Mesendoderm (in vitro differentiated cells): ENCODE data around the gene C2CD4D.

ENCODE experiments used
- DNase-seq: peaks from one replicate; pipeline ENCODE4 v3.0.0; 2013
- H2AK5ac ChIP-seq: 2 replicates; pipeline ENCODE4 v1.6.1; 2013; ENCODE audit warnings: low read length, inconsistent platforms
- H2BK120ac ChIP-seq: 2 replicates; pipeline ENCODE4 v1.6.1; 2013; ENCODE audit warnings: low read depth, mild to moderate bottlenecking, low read length, moderate library complexity, mixed read lengths
- H2BK15ac ChIP-seq: replicated peaks from 2 replicates; pipeline ENCODE4 v1.6.1; 2013; ENCODE audit warnings: low read depth, mild to moderate bottlenecking, moderate library complexity
- H2BK5ac ChIP-seq: 2 replicates; pipeline ENCODE4 v1.6.1; 2013; ENCODE audit warnings: low read length, inconsistent platforms
- H3K18ac ChIP-seq: 2 replicates; pipeline ENCODE4 v1.6.1; 2013; ENCODE audit warnings: mild to moderate bottlenecking, low read length, mixed read lengths
- H3K23ac ChIP-seq: one replicate; pipeline ENCODE4 v1.6.1; 2013; ENCODE audit warnings: low read length
- H3K27ac ChIP-seq: 2 replicates; pipeline ENCODE4 v1.5.1; 2013; ENCODE audit warnings: low read depth, mild to moderate bottlenecking, inconsistent platforms, low read length, moderate library complexity
- H3K27me3 ChIP-seq: 2 replicates; pipeline ENCODE4 v1.6.1; 2013; ENCODE audit warnings: low read length, control low read depth, mild to moderate bottlenecking, inconsistent platforms; ENCODE audit not compliant: insufficient read depth, poor library complexity
- H3K36me3 ChIP-seq: 2 replicates; pipeline ENCODE4 v1.6.1; 2013; ENCODE audit warnings: low read length, inconsistent platforms; ENCODE audit not compliant: control insufficient read depth, insufficient read depth
- H3K4ac ChIP-seq: one replicate; pipeline ENCODE4 v1.6.1; 2013; ENCODE audit warnings: low read depth, mild to moderate bottlenecking, low read length, moderate library complexity
- H3K4me1 ChIP-seq: 2 replicates; pipeline ENCODE4 v1.6.1; 2013; ENCODE audit warnings: low read depth, low read length, inconsistent platforms; ENCODE audit not compliant: control insufficient read depth
- H3K4me2 ChIP-seq: 2 replicates; pipeline ENCODE4 v1.6.1; 2013; ENCODE audit warnings: low read length
- H3K4me3 ChIP-seq: 2 replicates; pipeline ENCODE4 v1.5.1; 2013; ENCODE audit warnings: mild to moderate bottlenecking, low read length
- H3K56ac ChIP-seq: one replicate; pipeline ENCODE4 v1.6.1; 2013; ENCODE audit warnings: low read length
- H3K79me1 ChIP-seq: 2 replicates; pipeline ENCODE4 v1.6.1; 2013; ENCODE audit warnings: low read length, inconsistent platforms
- H3K79me2 ChIP-seq: 2 replicates; pipeline ENCODE4 v1.6.1; 2013; ENCODE audit warnings: mild to moderate bottlenecking, low read length; ENCODE audit not compliant: control insufficient read depth, insufficient read depth
- H3K9ac ChIP-seq: 2 replicates; pipeline ENCODE4 v1.6.1; 2013; ENCODE audit warnings: low read length, inconsistent platforms
- H4K5ac ChIP-seq: one replicate; pipeline ENCODE4 v1.6.1; 2013; ENCODE audit warnings: low read length
- H4K8ac ChIP-seq: one replicate; pipeline ENCODE4 v1.6.1; 2013; ENCODE audit warnings: low read depth, mild to moderate bottlenecking, control low read depth, low read length, moderate library complexity
- WGBS: extraction: QIAGEN DNeasy Blood & Tissue Kit; methylation state at CpG from one replicate; pipeline ENCODE4 v1.1.7; 2013; ENCODE audit warnings: low lambda C conversion rate, missing lambda C conversion rate; ENCODE audit not compliant: insufficient coverage; ENCODE audit errors: extremely low coverage; 5-methylcytosine and 5-hydroxymethylcytosine counted together

C2CD4D gene

GRCh38 chr1:151851886-151852285 is 12.3 kb upstream of the C2CD4D start:
- WGBS, result no CpG with 5 or more reads among the region's 8 CpGs
- no peak overlapping the region for H4K8ac ChIP-seq
- no peaks in the 10 kb centered on the region for H3K79me2 ChIP-seq

DNA sequence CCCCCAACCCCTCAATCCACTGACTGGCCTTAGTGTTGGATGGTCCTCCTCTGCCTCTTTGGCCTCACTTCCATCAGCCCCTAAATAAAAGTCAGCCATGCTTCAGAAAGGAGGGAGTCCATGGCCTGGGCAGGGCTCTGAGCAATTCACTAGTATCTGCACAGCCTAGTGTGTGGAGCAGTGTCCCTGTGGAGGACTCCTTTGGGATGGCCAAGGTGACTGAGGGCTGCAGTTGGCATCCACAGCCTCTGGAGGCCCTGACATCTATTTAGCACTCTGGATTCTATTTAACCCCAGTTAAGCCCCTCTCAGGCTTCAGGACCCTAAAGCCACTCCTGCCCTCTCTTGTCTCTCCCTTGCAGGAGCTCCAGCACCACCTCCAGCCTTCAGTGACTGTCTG is 10.3 kb upstream of the C2CD4D start:
- Histone ChIP-seq H4K8ac (no peak overlapping the region), H3K4me3 (no peak overlapping the region), H4K5ac (no peak overlapping the region)

More at GRCh38 chr1:151851886-151852285, 12.3 kb upstream of the C2CD4D start:
- H3K9ac ChIP-seq, result no peak overlapping the region
- no peak overlapping the region for H2AK5ac ChIP-seq
- H3K36me3 ChIP-seq, result no peaks in the 10 kb centered on the region
- H2BK120ac ChIP-seq, result no peak overlapping the region
- H3K4ac ChIP-seq, result no peak overlapping the region
- H4K5ac ChIP-seq, result no peak overlapping the region
- no peak overlapping the region for H3K27ac ChIP-seq
- no peak overlapping the region for H3K18ac ChIP-seq
- no peaks in the 10 kb centered on the region for H3K4me1 ChIP-seq
- no peaks in the 10 kb centered on the region for H3K79me1 ChIP-seq
- no peak overlapping the region for H3K56ac ChIP-seq
- H3K27me3 ChIP-seq, result no peaks in the 10 kb centered on the region
- DNase-seq, result no peak
- no peak overlapping the region for H2BK5ac ChIP-seq
- no peak overlapping the region for H3K4me2 ChIP-seq
- H3K4me3 ChIP-seq, result no peak overlapping the region
- H2BK15ac ChIP-seq, result no peak overlapping the region
- H3K23ac ChIP-seq, result no peak overlapping the region

GRCh38 chr1:151849126-151849525 is 9.5 kb upstream of the C2CD4D start:
- Histone ChIP-seq H3K79me1 (no peaks in the 10 kb centered on the region), H2BK120ac (no peak overlapping the region), H2BK15ac (no peak overlapping the region), H2AK5ac (no peak overlapping the region), H3K9ac (no peak overlapping the region), H3K36me3 (no peaks in the 10 kb centered on the region), H3K23ac (no peak overlapping the region), H3K56ac (no peak overlapping the region), H3K4me2 (no peak overlapping the region), H3K4me1 (no peaks in the 10 kb centered on the region), H3K27me3 (no peaks in the 10 kb centered on the region), H3K18ac (no peak overlapping the region), H3K27ac (no peak overlapping the region), H4K8ac (no peak overlapping the region), H4K5ac (no peak overlapping the region), H3K4ac (no peak overlapping the region), H3K79me2 (no peaks in the 10 kb centered on the region), H2BK5ac (no peak overlapping the region), H3K4me3 (no peak overlapping the region)
- no peak for DNase-seq
- no CpG with 5 or more reads among the region's 3 CpGs for WGBS

More for the DNA sequence above, 10.3 kb upstream of the C2CD4D start:
- Histone ChIP-seq H2AK5ac (no peak overlapping the region), H3K27me3 (no peaks in the 10 kb centered on the region), H3K4me2 (no peak overlapping the region), H3K36me3 (no peaks in the 10 kb centered on the region), H2BK120ac (no peak overlapping the region), H2BK5ac (no peak overlapping the region), H3K23ac (no peak overlapping the region), H3K4me1 (no peaks in the 10 kb centered on the region), H3K79me2 (no peaks in the 10 kb centered on the region), H3K79me1 (no peaks in the 10 kb centered on the region), H3K27ac (no peak overlapping the region), H3K4ac (no peak overlapping the region), H3K9ac (no peak overlapping the region), H3K56ac (no peak overlapping the region), H3K18ac (no peak overlapping the region), H2BK15ac (no peak overlapping the region)
- no peak for DNase-seq

DNA sequence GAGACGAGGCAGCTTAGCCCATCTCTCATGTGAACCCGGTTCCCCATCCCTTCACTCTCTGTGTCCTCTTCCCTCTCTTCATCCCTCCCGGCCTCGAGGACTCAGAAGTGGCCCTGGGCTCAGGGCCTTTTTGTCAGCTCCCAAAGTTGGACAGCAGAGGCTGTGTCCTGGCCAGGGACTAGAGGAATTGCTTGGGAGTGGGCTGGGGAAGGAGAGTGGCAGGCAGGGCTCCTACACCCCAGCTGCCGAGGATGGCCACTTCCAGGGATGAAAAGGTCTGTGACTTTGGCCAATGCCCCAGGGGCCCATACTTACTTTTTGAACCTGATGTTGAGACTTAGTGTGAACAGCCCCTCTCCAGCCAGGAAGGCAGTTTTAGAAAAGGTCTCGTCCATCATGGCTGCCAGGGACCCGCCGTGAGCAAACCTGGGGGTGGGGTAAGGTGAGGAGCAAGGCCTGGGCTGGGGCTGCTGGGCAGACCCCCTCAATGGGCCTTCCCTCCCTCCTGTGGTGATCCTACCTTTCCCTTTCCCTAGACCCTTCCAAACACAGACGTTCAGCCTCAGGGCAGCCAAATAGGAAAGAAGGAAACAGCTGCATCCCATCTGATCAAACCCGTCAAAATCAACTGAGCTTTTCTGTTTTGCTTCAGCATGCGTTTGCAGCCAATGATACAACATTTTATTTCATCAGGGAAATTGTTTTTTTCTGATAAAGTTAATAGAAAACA is 8.4 kb upstream of the C2CD4D start:
- WGBS, result no CpG with 5 or more reads among the region's 11 CpGs
- DNase-seq, result no peak

GRCh38 chr1:151846686-151847237 is 7.1 kb upstream of the C2CD4D start:
- no peak overlapping the region for H3K23ac ChIP-seq
- H2BK15ac ChIP-seq, result no peak overlapping the region
- H3K4me3 ChIP-seq, result no peak overlapping the region
- no peak overlapping the region for H3K56ac ChIP-seq
- no peaks in the 10 kb centered on the region for H3K27me3 ChIP-seq
- H3K79me2 ChIP-seq, result no peaks in the 10 kb centered on the region
- H3K79me1 ChIP-seq, result no peaks in the 10 kb centered on the region
- H2BK120ac ChIP-seq, result no peak overlapping the region
- H3K4ac ChIP-seq, result no peak overlapping the region
- H3K27ac ChIP-seq, result no peak overlapping the region
- H4K5ac ChIP-seq, result no peak overlapping the region
- H3K4me1 ChIP-seq, result no peaks in the 10 kb centered on the region
- H3K18ac ChIP-seq, result no peak overlapping the region
- no peak overlapping the region for H2BK5ac ChIP-seq
- no peak overlapping the region for H3K4me2 ChIP-seq
- H4K8ac ChIP-seq, result no peak overlapping the region
- no CpG with 5 or more reads among the region's 8 CpGs for WGBS
- no peak for DNase-seq
- no peak overlapping the region for H2AK5ac ChIP-seq
- H3K36me3 ChIP-seq, result no peaks in the 10 kb centered on the region
- H3K9ac ChIP-seq, result no peak overlapping the region

More for the DNA sequence above, 8.4 kb upstream of the C2CD4D start:
- Histone ChIP-seq H3K36me3 (no peaks in the 10 kb centered on the region), H2BK5ac (no peak overlapping the region), H3K9ac (no peak overlapping the region), H2BK120ac (no peak overlapping the region), H3K79me2 (no peaks in the 10 kb centered on the region), H3K4me3 (no peak overlapping the region), H3K23ac (no peak overlapping the region), H3K4me1 (no peaks in the 10 kb centered on the region), H4K5ac (no peak overlapping the region), H4K8ac (no peak overlapping the region), H3K27ac (no peak overlapping the region), H3K4me2 (no peak overlapping the region), H3K56ac (no peak overlapping the region), H2AK5ac (no peak overlapping the region), H3K27me3 (no peaks in the 10 kb centered on the region), H2BK15ac (no peak overlapping the region), H3K18ac (no peak overlapping the region), H3K79me1 (no peaks in the 10 kb centered on the region), H3K4ac (no peak overlapping the region)
